ENCODE data around the gene TMEM121. TPM values are rescaled to one million over a fixed set of nuclear protein-coding genes. Genes with fewer than 3 reads are reported as not detected.
"Not testable (repeated sequence)": the region's sequence is repeated elsewhere in the genome, so short reads cannot be mapped to it uniquely, and the experiment has no call there.

TMEM121 gene
- total RNA-seq, 2 donors from 2014 or later, result 11.1 to 15.7 TPM

- DNase-seq (ENCODE audit: low spot score), result no peak
- H3K9me3 ChIP-seq, result no peaks in the 10 kb centered on the region
- TF ChIP-seq POLR2A (IDR thresholded peaks at IDR 0.05) (no peak), POLR2AphosphoS5 (IDR thresholded peaks at IDR 0.05) (no peak), CTCF (IDR thresholded peaks at IDR 0.05) (no peak)
- H3K4me3 ChIP-seq, result no peak overlapping the region
- H3K27me3 ChIP-seq (replicated peaks; ENCODE audit: insufficient read depth), result no peaks in the 10 kb centered on the region
- H3K27ac ChIP-seq, result peak overlapping the region in 1 of 2 donors; percentile 26
- intact Hi-C loops (cut with DNase I), result no loop called here
- no peaks in the 10 kb centered on the region for H3K36me3 ChIP-seq
- H3K4me1 ChIP-seq (replicated peaks), result no peaks in the 10 kb centered on the region
- 91% methylated on average over 6 of the region's 6 CpGs for WGBS
Measured at GRCh38 chr14:105554022-105554421, 27.6 kb downstream of the TMEM121 start.

GRCh38 chr14:105554523-105554922, 28.1 kb downstream of the TMEM121 start:
- no peaks in the 10 kb centered on the region for H3K27me3 ChIP-seq (replicated peaks; ENCODE audit: insufficient read depth)
- H3K27ac ChIP-seq, result peak overlapping the region in 1 of 2 donors; percentile 26
- no peaks in the 10 kb centered on the region for H3K36me3 ChIP-seq
- no peak for DNase-seq (ENCODE audit: low spot score)
- H3K4me1 ChIP-seq (replicated peaks), result no peaks in the 10 kb centered on the region
- WGBS, result 59% methylated on average over 5 of the region's 5 CpGs
- intact Hi-C loops (cut with DNase I), result no loop called here
- H3K4me3 ChIP-seq, result no peak overlapping the region
- no peaks in the 10 kb centered on the region for H3K9me3 ChIP-seq
- TF ChIP-seq CTCF (IDR thresholded peaks at IDR 0.05) (no peak), POLR2AphosphoS5 (IDR thresholded peaks at IDR 0.05) (peak; percentile 23), POLR2A (IDR thresholded peaks at IDR 0.05) (no peak)

GRCh38 chr14:105557671-105558070, 31.3 kb downstream of the TMEM121 start:
- H3K27me3 ChIP-seq (replicated peaks; ENCODE audit: insufficient read depth); H3K4me1 ChIP-seq (replicated peaks); H3K27ac ChIP-seq; intact Hi-C loops (cut with DNase I); H3K4me3 ChIP-seq; H3K9me3 ChIP-seq; H3K36me3 ChIP-seq; DNase-seq (ENCODE audit: low spot score): not testable (repeated sequence)
- 68% methylated on average over 19 of the region's 19 CpGs for WGBS

GRCh38 chr14:105558449-105559154, 32.2 kb downstream of the TMEM121 start:
- H3K4me1 ChIP-seq (replicated peaks); H3K9me3 ChIP-seq; H3K36me3 ChIP-seq; intact Hi-C loops (cut with DNase I); H3K4me3 ChIP-seq; H3K27me3 ChIP-seq (replicated peaks; ENCODE audit: insufficient read depth); DNase-seq (ENCODE audit: low spot score); H3K27ac ChIP-seq: not testable (repeated sequence)
- 86% methylated on average over 19 of the region's 28 CpGs for whole genome bisulfite sequencing

GRCh38 chr14:105559384-105560047, 33.1 kb downstream of the TMEM121 start:
- H3K36me3 ChIP-seq; H3K27ac ChIP-seq; H3K4me3 ChIP-seq; DNase-seq (ENCODE audit: low spot score); intact Hi-C loops (cut with DNase I); H3K27me3 ChIP-seq (replicated peaks; ENCODE audit: insufficient read depth); H3K9me3 ChIP-seq; H3K4me1 ChIP-seq (replicated peaks): not testable (repeated sequence)
- whole genome bisulfite sequencing, result 61% methylated on average over 6 of the region's 49 CpGs

GRCh38 chr14:105560048-105560669, 33.8 kb downstream of the TMEM121 start:
- H3K4me3 ChIP-seq; H3K27ac ChIP-seq; H3K4me1 ChIP-seq (replicated peaks); DNase-seq (ENCODE audit: low spot score); H3K9me3 ChIP-seq; intact Hi-C loops (cut with DNase I); H3K27me3 ChIP-seq (replicated peaks; ENCODE audit: insufficient read depth); H3K36me3 ChIP-seq: not testable (repeated sequence)
- WGBS, result 31% methylated on average over 6 of the region's 27 CpGs

- H3K27me3 ChIP-seq (replicated peaks; ENCODE audit: insufficient read depth); H3K4me3 ChIP-seq; H3K36me3 ChIP-seq; DNase-seq (ENCODE audit: low spot score); intact Hi-C loops (cut with DNase I); H3K9me3 ChIP-seq; H3K4me1 ChIP-seq (replicated peaks); H3K27ac ChIP-seq: not testable (repeated sequence)
- 84% methylated on average over 9 of the region's 14 CpGs for WGBS
Measured at GRCh38 chr14:105561345-105561744, 35.0 kb downstream of the TMEM121 start.

Data from prostate gland (tissue), 2 donors.